ENCODE data around the gene POLN. TPM values are rescaled to one million over a fixed set of nuclear protein-coding genes. Genes with fewer than 3 reads are reported as not detected.

POLN gene
- total and polyA plus RNA-seq, 2 experiments from 2014 or later = 1.8 to 4.0 TPM

DNA sequence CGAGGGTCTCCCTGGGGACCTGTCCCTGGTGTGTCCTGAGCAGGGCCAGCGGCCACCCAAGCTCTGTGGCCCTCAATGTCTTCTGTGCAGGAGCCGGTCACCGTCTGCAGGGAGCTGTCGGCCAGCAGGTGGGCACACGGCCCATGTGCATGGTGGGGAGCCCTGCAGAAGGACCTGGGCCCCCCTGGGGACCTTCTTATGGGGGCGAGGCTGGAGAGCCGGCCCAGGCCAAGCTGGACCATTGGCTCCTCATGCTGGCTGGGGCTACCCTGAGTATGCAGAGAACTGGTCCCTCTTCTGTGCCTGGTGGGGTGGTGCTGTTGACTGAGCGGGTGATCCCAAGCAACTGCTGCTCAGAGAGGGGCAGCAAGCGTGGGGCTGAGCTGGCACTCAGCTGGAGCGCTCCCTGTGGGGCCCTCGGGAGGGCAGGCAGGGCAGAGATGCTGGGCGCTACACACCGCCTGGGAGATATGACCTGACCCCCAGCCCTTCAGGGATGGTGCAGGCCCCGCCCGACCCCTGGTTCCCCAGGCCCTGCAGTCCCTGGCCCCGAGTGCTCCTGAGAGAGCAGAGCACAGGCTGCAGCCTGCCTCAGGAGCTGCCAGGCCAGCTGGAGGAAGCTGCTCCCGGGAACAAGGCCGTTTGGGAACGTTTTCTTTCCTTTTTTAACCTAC, 168.0 kb downstream of the POLN start (continued):
- TF ChIP-seq ZNF462 (CRISPR knock-in tag; IDR thresholded peaks at IDR 0.05) (no peak), ZNF331 (CRISPR knock-in tag; IDR thresholded peaks at IDR 0.05; ENCODE audit: low read depth) (no peak), ZNF114 (CRISPR knock-in tag; IDR thresholded peaks at IDR 0.05) (no peak), CREB1 (CRISPR knock-in tag; IDR thresholded peaks at IDR 0.05; ENCODE audit: low read depth) (no peak), NANOG (IDR thresholded peaks at IDR 0.05; ENCODE audit: borderline replicate concordance) (no peak)

GRCh38 chr4:2072971-2073807, 168.7 kb downstream of the POLN start:
- H4K20me1 ChIP-seq (replicated peaks; ENCODE audit: insufficient read depth) = no peaks in the 10 kb centered on the region
- no peak for ATAC-seq
- no peak overlapping the region for H3K27ac Mint-ChIP-seq
- no peaks in the 10 kb centered on the region; the same call in 2 of the 3 replicates for H3K36me3 Mint-ChIP-seq (ENCODE audit: low read depth)
- no peak overlapping the region for H3K4me3 ChIP-seq
- no peak overlapping the region for H3K4me2 ChIP-seq
- H3K27me3 ChIP-seq (ENCODE audit: insufficient read depth) = no peaks in the 10 kb centered on the region
- no peaks in the 10 kb centered on the region for H3K9me3 Mint-ChIP-seq
- H3K9me2 ChIP-seq (ENCODE audit: insufficient read depth) = no peaks in the 10 kb centered on the region
- H3K4me1 Mint-ChIP-seq = peaks cover 12% of the 10 kb centered on the region
- no peak for DNase-seq (ENCODE audit: low spot score)
- H3F3A ChIP-seq (replicated peaks; ENCODE audit: low read depth) = peaks cover 1% of the 10 kb centered on the region; the same call in 1 of the 2 replicates
- H3K79me2 ChIP-seq (replicated peaks; ENCODE audit: insufficient read depth) = no peaks in the 10 kb centered on the region
- H3K4me1 ChIP-seq (ENCODE audit: insufficient read depth) = no peaks in the 10 kb centered on the region
- H3K4me3 Mint-ChIP-seq = no peak overlapping the region
- H3K27me3 Mint-ChIP-seq (ENCODE audit: insufficient read depth, low read depth, poor library complexity) = peaks cover 5% of the 10 kb centered on the region
- H3K36me3 ChIP-seq (ENCODE audit: insufficient read depth) = no peaks in the 10 kb centered on the region
- no peak overlapping the region for H3K27ac ChIP-seq (ENCODE audit: low read depth)
- H2AFZ ChIP-seq = no peak overlapping the region
- TF ChIP-seq ZNF462 (CRISPR knock-in tag; IDR thresholded peaks at IDR 0.05) (no peak), ZNF331 (CRISPR knock-in tag; IDR thresholded peaks at IDR 0.05; ENCODE audit: low read depth) (no peak)
